M059J (cell line): Measurements from ENCODE around the gene EFTUD2. TPM values are rescaled to one million over a fixed set of nuclear protein-coding genes. Genes with fewer than 3 reads are reported as not detected.
A peak's percentile ranks its signal among the peaks of the same experiment; 100 is the strongest.
"Not testable (repeated sequence)": the region's sequence is repeated elsewhere in the genome, so short reads cannot be mapped to it uniquely, and the experiment has no call there.

Experiments used
- DNase-seq: peaks from one replicate; pipeline ENCODE4 v3.0.0-alpha.2; 2012; ENCODE audit warnings: low read depth
- total RNA-seq: library from RNA; depleted of rRNA; stranded (reverse); fragments of >200 nt; shearing (Covaris generic); gene quantifications from 2 replicates; pipeline ENCODE4 v1.2.3, GENCODE V29; 2014

Gene EFTUD2
- total RNA-seq, 1 experiment from 2014 or later = 157 TPM

- no peak for DNase-seq
Measured at GRCh38 chr17:44848961-44849489, 50.2 kb downstream of the EFTUD2 start.

GRCh38 chr17:44848257-44848795, 50.9 kb downstream of the EFTUD2 start:
- DNase-seq = no peak

- DNase-seq = no peak
Measured at GRCh38 chr17:44847586-44847985, 51.7 kb downstream of the EFTUD2 start, which contains the start of gene HIGD1B. HIGD1B (plus strand) TSS chr17:44847883; CDS start chr17:44848153, 270 bp downstream.

GRCh38 chr17:44846206-44846605, 53.0 kb downstream of the EFTUD2 start:
- no peak for DNase-seq

GRCh38 chr17:44844390-44844830, 54.8 kb downstream of the EFTUD2 start:
- DNase-seq = no peak

GRCh38 chr17:44842748-44843147, 56.5 kb downstream of the EFTUD2 start:
- no peak for DNase-seq

- DNase-seq = peak; percentile 83
Measured at GRCh38 chr17:44840936-44841335, 58.3 kb downstream of the EFTUD2 start.

GRCh38 chr17:44840274-44840673, 59.0 kb downstream of the EFTUD2 start:
- no peak for DNase-seq

GRCh38 chr17:44837196-44837595, 62.0 kb downstream of the EFTUD2 start:
- no peak for DNase-seq

GRCh38 chr17:44832805-44833204, 66.4 kb downstream of the EFTUD2 start:
- no peak for DNase-seq

GRCh38 chr17:44831371-44831770, 67.9 kb downstream of the EFTUD2 start:
- DNase-seq = no peak

- peak; percentile 28 for DNase-seq
Measured at GRCh38 chr17:44830359-44831288, 68.6 kb downstream of the EFTUD2 start.

GRCh38 chr17:44829523-44830358, 69.5 kb downstream of the EFTUD2 start, which contains the start of gene GJC1:
GJC1 (minus strand) TSS chr17:44830287; CDS start chr17:44805817, 24,470 bp downstream.
- peak; percentile 59 for DNase-seq

- peak; percentile 47 for DNase-seq
Measured at GRCh38 chr17:44828919-44829522, 70.2 kb downstream of the EFTUD2 start.

- no peak for DNase-seq
Measured at GRCh38 chr17:44827863-44828262, 71.4 kb downstream of the EFTUD2 start.

GRCh38 chr17:44826123-44826790, 73.0 kb downstream of the EFTUD2 start:
- DNase-seq = peak; percentile 24

GRCh38 chr17:44825236-44825635, 74.0 kb downstream of the EFTUD2 start:
- DNase-seq = not testable (repeated sequence)

- peak; percentile 94 for DNase-seq
Measured at GRCh38 chr17:44820631-44821212, 78.5 kb downstream of the EFTUD2 start.

- not testable (repeated sequence) for DNase-seq
Measured at GRCh38 chr17:44818508-44818907, 80.7 kb downstream of the EFTUD2 start.

- no peak for DNase-seq
Measured at GRCh38 chr17:44812263-44812662, 87.0 kb downstream of the EFTUD2 start.
